PC-3 (cell line): Measurements from ENCODE around the gene FSIP1. TPM values are rescaled to one million over a fixed set of nuclear protein-coding genes. Genes with fewer than 3 reads are reported as not detected.

Experiments used
- ATAC-seq: fragments of 200-7000 bp; cut with Tn5 transposase; 2 replicates; pipeline ENCODE4 v1.9.1; 2020; ENCODE audit warnings: mild to moderate bottlenecking, moderate library complexity
- BruUV-seq: library from RNA; stranded (reverse); fragments of 400-500 nt; replicated peaks from 2 replicates; lab custom pipeline; 2021; lab: Mats Ljungman, UMichigan
- CTCF ChIA-PET: fragments of 300-600 bp; sonication (Branson Sonifier 250); formaldehyde crosslinking; loops from one replicate; lab custom pipeline; 2022; ENCODE audit warnings: antibody characterized with exemption; lab: Charles Lee
- POLR2A ChIA-PET: fragments of 300-600 bp; sonication (Branson Sonifier 250); formaldehyde crosslinking; loops from one replicate; lab custom pipeline; 2022; ENCODE audit warnings: antibody characterized with exemption; ENCODE audit not compliant: unreplicated experiment; lab: Charles Lee
- DNase-seq: peaks from one replicate; pipeline ENCODE4 v3.0.0-alpha.2; 2015
- H2AFZ ChIP-seq: fragments of 300-600 bp; sonication (generic); 2 replicates; pipeline ENCODE4 v1.6.0; 2016; ENCODE audit warnings: antibody characterized with exemption, low read length
- H3F3A ChIP-seq: fragments of 300-600 bp; sonication (generic); one replicate; pipeline ENCODE4 v1.6.0; 2017; ENCODE audit warnings: antibody characterized with exemption, low read length, control low read depth, mild to moderate bottlenecking; ENCODE audit not compliant: unreplicated experiment
- H3K27ac ChIP-seq: fragments of 300-600 bp; sonication (generic); 2 replicates; pipeline ENCODE4 v1.5.1; 2016; ENCODE audit warnings: mild to moderate bottlenecking, low read length
- H3K27me3 ChIP-seq: fragments of 300-600 bp; sonication (generic); 2 replicates; pipeline ENCODE4 v1.6.1; 2016; ENCODE audit warnings: low read length, mixed read lengths
- H3K36me3 ChIP-seq: fragments of 300-600 bp; sonication (generic); 2 replicates; pipeline ENCODE4 v1.6.1; 2016; ENCODE audit warnings: low read depth, mixed run types, low read length, mixed read lengths
- H3K4me1 ChIP-seq: fragments of 300-600 bp; sonication (generic); 2 replicates; pipeline ENCODE4 v1.5.1; 2016; ENCODE audit warnings: low read length; ENCODE audit not compliant: insufficient read depth
- H3K4me2 ChIP-seq: fragments of 300-600 bp; sonication (generic); 2 replicates; pipeline ENCODE4 v1.6.0; 2016; ENCODE audit warnings: low read length
- H3K4me3 ChIP-seq: fragments of 300-600 bp; sonication (generic); 2 replicates; pipeline ENCODE4 v1.5.1; 2016; ENCODE audit warnings: mild to moderate bottlenecking, low read length, mixed read lengths
- H3K79me2 ChIP-seq: fragments of 300-600 bp; sonication (generic); 2 replicates; pipeline ENCODE4 v1.6.1; 2017; ENCODE audit warnings: low read length, mixed read lengths
- H3K9ac ChIP-seq: fragments of 300-600 bp; sonication (generic); 2 replicates; pipeline ENCODE4 v1.6.0; 2016; ENCODE audit warnings: mild to moderate bottlenecking, low read length
- H3K9me2 ChIP-seq: fragments of 300-600 bp; sonication (generic); replicated peaks from 2 replicates; pipeline ENCODE4 v1.6.1; 2016; ENCODE audit warnings: mixed run types, low read length, mixed read lengths
- H3K9me3 ChIP-seq: fragments of 300-600 bp; sonication (generic); 2 replicates; pipeline ENCODE4 v1.6.1; 2016; ENCODE audit warnings: low read length, mixed read lengths
- H4K20me1 ChIP-seq: fragments of 300-600 bp; sonication (generic); 2 replicates; pipeline ENCODE4 v1.6.1; 2016; ENCODE audit warnings: low read length, mixed read lengths
- EZH2 ChIP-seq: fragments of 300-600 bp; sonication (generic); IDR thresholded peaks from one replicate; pipeline ENCODE4 v1.6.1; 2017; ENCODE audit warnings: antibody characterized with exemption, mild to moderate bottlenecking, low read length; ENCODE audit not compliant: unreplicated experiment
- EZH2phosphoT487 ChIP-seq: fragments of 300-600 bp; sonication (generic); IDR thresholded peaks from 2 replicates; pipeline ENCODE4 v1.6.1; 2018; ENCODE audit warnings: mild to moderate bottlenecking, antibody characterized with exemption, low read length, borderline replicate concordance
- intact Hi-C: fragments of 100-400 bp; cut with micrococcal nuclease; formaldehyde crosslinking; loops from 2 replicates; pipeline ENCODE4 v1.9.0; 2023
- total RNA-seq: library from RNA; depleted of rRNA; stranded (reverse); fragments of >200 nt; gene quantifications from 2 replicates; pipeline ENCODE4 v1.2.3, GENCODE V29; 2014
- TF ChIP-seq, protein P1 (sequence below): fragments of 300-600 bp; sonication (generic); conservative IDR thresholded peaks from 2 replicates; pipeline ENCODE4 v1.5.1; 2017; ENCODE audit warnings: antibody characterized with exemption, low read depth, mild to moderate bottlenecking, low read length

The FSIP1 gene
- total RNA-seq, 1 experiment from 2014 or later = 0.07 TPM

DNA sequence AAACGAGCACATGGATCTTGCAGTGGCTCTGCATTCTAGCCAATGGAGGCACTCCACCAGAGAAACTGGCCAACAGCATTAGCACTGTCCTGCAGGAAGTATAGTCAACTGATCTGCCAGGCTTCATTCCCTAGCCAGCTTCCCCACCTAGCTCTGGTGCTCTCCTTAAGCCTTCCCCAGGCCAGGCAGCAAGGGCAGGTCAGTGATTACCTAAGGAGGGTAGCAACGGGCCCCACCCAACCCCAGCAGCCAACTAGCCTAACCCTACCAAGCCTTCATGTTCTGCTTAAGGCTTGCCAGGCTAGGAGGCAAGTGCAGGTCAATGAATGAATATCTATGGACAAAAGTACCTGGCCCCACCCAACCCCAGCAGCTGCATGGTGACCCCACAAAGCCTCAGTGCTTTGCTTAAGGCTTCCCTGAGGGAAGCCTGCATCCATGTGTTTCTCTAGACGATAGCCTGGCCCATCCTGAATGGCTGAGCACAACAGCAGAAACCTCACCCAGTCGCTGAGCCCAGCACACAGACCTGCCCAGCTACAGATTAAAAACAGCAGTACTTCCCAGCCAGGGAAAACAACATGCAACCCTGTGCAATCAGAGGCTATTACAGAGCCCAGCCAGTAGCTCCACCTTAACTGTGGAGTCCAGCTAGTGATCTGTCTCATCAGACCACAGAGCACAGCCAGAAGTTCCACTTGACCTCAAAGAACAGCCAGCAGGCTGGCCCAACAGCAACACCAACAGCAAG lies 173.3 kb downstream of the FSIP1 start:
- POLR2A ChIA-PET = no interaction called here

DNA sequence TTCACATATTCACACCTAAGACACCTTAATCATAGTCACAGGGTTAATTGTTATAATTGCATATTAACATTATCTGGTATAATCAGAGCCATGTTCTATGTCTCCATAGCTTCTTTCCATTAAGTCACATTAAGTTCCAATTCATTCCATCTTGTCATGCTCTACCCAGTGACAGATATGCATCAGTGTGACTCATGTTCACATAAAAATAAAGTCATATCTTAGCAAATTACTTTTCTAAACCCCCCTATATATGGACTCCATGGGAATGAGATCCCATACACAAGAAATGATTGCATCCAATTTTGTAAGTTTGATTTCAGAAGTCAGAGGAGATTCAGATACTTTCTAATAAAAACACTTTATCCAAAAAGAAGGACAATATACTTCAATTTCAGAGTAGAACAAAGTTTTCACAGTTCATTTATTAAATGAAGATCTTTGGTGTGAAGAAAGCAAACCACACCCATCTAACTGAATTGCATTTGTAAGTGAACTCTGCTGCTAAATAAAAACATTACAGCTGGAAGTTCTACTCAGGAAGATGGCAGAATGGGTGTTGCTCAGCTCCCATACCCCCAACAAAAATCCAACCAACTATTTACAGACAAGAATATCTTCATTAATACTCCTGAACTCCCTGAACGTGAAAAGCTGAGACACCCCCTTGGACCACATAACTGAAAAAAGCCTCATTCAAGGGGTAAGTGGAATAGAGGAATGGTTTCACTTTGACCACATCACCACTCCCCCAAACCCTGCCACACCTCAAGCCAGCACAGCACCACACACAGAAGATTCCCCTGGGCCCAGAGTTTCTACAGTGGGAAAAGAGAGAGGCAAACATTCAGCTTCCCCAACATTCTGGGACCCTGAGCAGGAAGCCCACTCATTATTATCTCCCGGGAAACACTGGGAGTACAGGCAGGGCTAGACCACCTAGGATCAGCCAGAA lies 174.2 kb downstream of the FSIP1 start:
- Histone ChIP-seq H3K9ac (no peak overlapping the region), H3K36me3 (no peaks in the 10 kb centered on the region; the same call in 1 of the 2 replicates), H4K20me1 (no peaks in the 10 kb centered on the region), H3K4me2 (no peak overlapping the region), H3K9me2 (no peaks in the 10 kb centered on the region), H3K79me2 (no peaks in the 10 kb centered on the region), H3K4me3 (no peak overlapping the region), H3K27me3 (no peaks in the 10 kb centered on the region), H3K4me1 (no peaks in the 10 kb centered on the region), H2AFZ (no peak overlapping the region), H3K27ac (no peak overlapping the region), H3K9me3 (no peaks in the 10 kb centered on the region; the same call in 1 of the 2 replicates), H3F3A (no peaks in the 10 kb centered on the region)
- TF ChIP-seq EZH2phosphoT487 = no peak
- TF ChIP-seq EZH2 = no peak
- TF ChIP-seq, protein P1, sequence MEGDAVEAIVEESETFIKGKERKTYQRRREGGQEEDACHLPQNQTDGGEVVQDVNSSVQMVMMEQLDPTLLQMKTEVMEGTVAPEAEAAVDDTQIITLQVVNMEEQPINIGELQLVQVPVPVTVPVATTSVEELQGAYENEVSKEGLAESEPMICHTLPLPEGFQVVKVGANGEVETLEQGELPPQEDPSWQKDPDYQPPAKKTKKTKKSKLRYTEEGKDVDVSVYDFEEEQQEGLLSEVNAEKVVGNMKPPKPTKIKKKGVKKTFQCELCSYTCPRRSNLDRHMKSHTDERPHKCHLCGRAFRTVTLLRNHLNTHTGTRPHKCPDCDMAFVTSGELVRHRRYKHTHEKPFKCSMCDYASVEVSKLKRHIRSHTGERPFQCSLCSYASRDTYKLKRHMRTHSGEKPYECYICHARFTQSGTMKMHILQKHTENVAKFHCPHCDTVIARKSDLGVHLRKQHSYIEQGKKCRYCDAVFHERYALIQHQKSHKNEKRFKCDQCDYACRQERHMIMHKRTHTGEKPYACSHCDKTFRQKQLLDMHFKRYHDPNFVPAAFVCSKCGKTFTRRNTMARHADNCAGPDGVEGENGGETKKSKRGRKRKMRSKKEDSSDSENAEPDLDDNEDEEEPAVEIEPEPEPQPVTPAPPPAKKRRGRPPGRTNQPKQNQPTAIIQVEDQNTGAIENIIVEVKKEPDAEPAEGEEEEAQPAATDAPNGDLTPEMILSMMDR = no peak
- ChIA-PET POLR2A (no interaction called here), CTCF (no interaction called here)
- intact Hi-C loops = no loop called here
- no peak for ATAC-seq
- no TSS peak for BruUV-seq
- DNase-seq = no peak

More for the DNA sequence above, 173.3 kb downstream of the FSIP1 start:
- H2AFZ ChIP-seq = no peak overlapping the region
- no peak overlapping the region for H3K4me3 ChIP-seq
- H3K36me3 ChIP-seq = no peaks in the 10 kb centered on the region; the same call in 1 of the 2 replicates
- H3K27me3 ChIP-seq = no peaks in the 10 kb centered on the region
- H3K27ac ChIP-seq = no peak overlapping the region
- no peaks in the 10 kb centered on the region for H3K9me2 ChIP-seq
- no peaks in the 10 kb centered on the region; the same call in 1 of the 2 replicates for H3K9me3 ChIP-seq
- no peak for ATAC-seq
- intact Hi-C loops = no loop called here
- H3K4me1 ChIP-seq = no peaks in the 10 kb centered on the region
- H3F3A ChIP-seq = no peaks in the 10 kb centered on the region
- no TSS peak for BruUV-seq
- H3K4me2 ChIP-seq = no peak overlapping the region
- DNase-seq = no peak
- no peak overlapping the region for H3K9ac ChIP-seq
- CTCF ChIA-PET = no interaction called here
- no peaks in the 10 kb centered on the region for H3K79me2 ChIP-seq
- no peaks in the 10 kb centered on the region for H4K20me1 ChIP-seq
- TF ChIP-seq EZH2 (no peak), EZH2phosphoT487 (no peak)
- TF ChIP-seq, protein P1 = no peak
